Measurements from ENCODE around the gene LRRC75A.
"Not testable (repeated sequence)": the region's sequence is repeated elsewhere in the genome, so short reads cannot be mapped to it uniquely, and the experiment has no call there.

Gene LRRC75A, protein sequence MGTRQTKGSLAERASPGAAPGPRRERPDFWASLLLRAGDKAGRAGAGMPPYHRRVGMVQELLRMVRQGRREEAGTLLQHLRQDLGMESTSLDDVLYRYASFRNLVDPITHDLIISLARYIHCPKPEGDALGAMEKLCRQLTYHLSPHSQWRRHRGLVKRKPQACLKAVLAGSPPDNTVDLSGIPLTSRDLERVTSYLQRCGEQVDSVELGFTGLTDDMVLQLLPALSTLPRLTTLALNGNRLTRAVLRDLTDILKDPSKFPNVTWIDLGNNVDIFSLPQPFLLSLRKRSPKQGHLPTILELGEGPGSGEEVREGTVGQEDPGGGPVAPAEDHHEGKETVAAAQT

DNA sequence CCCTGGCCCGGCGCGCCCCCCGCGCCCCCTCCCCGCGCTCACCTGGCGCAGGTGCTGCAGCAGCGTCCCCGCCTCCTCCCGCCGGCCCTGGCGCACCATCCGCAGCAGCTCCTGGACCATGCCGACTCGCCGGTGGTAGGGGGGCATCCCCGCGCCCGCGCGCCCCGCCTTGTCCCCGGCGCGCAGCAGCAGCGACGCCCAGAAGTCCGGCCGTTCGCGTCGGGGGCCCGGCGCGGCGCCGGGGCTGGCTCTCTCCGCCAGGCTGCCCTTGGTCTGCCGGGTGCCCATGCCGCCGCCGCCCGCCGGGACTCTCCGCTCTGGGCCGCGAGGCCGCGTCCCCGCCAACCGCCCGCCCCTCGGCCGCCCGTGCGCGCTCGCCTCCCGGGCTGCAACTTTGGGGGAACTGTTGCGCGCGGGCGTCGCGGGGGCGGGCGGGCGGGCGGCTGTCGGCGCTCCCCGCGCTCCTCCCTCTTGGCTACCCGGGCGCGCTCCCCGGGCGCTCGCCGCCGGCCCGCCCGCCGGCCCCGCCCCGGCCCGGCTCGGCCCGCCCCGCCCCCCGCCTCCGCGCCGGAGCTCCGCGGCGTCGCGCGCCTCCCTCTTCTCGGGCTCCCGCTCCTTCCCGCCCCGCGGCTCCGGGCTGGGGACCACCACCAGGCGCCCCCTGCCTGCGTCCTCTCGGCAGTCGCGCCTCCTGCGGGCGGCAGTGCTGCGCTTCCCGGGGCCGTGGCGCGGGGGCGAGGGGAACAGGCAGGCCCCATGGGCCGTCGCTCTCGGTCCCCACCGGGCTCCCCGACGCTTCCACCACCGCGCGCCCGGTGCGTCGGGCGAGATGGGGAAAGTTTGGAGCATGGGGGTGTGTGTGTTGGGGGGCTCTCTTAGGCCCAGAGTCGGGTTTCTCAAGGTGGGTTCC, at the start of gene LRRC75A:
LRRC75A (minus strand) TSS at position 491 of the 910 bp plus-strand sequence; CDS start at position 288, 203 bp downstream.
- TF ChIP-seq CTCF (IDR thresholded peaks at IDR 0.05), result no peak
- no peaks in the 10 kb centered on the region for H3K9me3 ChIP-seq
- H3K4me1 ChIP-seq, result peaks cover 0 to 15% (median 10%) of the 10 kb centered on the region in 4 donors
- peak in 1 of 2 donors; percentile 68 for DNase-seq
- H3K36me3 ChIP-seq, result no peaks in the 10 kb centered on the region
- H3K27ac ChIP-seq, result peak within 1 kb of the TSS; percentile 45 to 59
- H3K27me3 ChIP-seq, result no peaks in the 10 kb centered on the region
- peak within 1 kb of the TSS; percentile 59 to 70 for H3K4me3 ChIP-seq
- intact Hi-C loops (cut with DNase I; ENCODE audit: low total_unique reads), result no loop called here

DNA sequence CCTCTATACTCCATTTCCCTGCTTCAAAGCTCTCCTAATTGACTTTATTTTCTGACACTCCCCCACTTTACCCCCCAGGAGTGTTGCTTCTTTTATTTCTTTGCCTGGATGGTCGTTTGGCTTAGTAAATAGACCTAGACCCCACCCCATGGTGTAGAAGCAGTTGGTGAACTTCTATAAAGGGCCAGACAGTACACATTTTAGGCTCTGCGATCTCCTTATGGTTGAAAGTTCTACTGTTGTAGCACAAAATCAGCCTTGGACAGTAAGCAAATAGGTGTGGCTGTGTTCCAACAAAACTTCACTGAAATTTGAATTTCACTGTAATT, 45.1 kb upstream of the LRRC75A start:
- Histone ChIP-seq H3K36me3 (no peaks in the 10 kb centered on the region), H3K27ac (peak overlapping the region; percentile 9 to 97), H3K27me3 (no peaks in the 10 kb centered on the region), H3K4me1 (peaks cover 0 to 7% (median 3%) of the 10 kb centered on the region in 4 donors), H3K9me3 (no peaks in the 10 kb centered on the region), H3K4me3 (no peak overlapping the region)
- no peak for DNase-seq
- intact Hi-C loops (cut with DNase I; ENCODE audit: low total_unique reads), result no loop called here
- no peak for TF ChIP-seq CTCF (IDR thresholded peaks at IDR 0.05)

- H3K27me3 ChIP-seq, result peaks cover 0 to 9% of the 10 kb centered on the region in 2 donors
- H3K4me1 ChIP-seq, result peaks cover 0 to 7% (median 3%) of the 10 kb centered on the region in 4 donors
- no peaks in the 10 kb centered on the region for H3K9me3 ChIP-seq
- H3K36me3 ChIP-seq, result no peaks in the 10 kb centered on the region
- DNase-seq, result no peak
- intact Hi-C loops (cut with DNase I; ENCODE audit: low total_unique reads), result no loop called here
- no peak for TF ChIP-seq CTCF (IDR thresholded peaks at IDR 0.05)
- no peak overlapping the region for H3K4me3 ChIP-seq
- no peak overlapping the region for H3K27ac ChIP-seq
Observed at GRCh38 chr17:16534236-16534635, 42.2 kb upstream of the LRRC75A start.

GRCh38 chr17:16529906-16530305, 37.9 kb upstream of the LRRC75A start:
- DNase-seq, result no peak
- H3K9me3 ChIP-seq, result no peaks in the 10 kb centered on the region
- intact Hi-C loops (cut with DNase I; ENCODE audit: low total_unique reads), result no loop called here
- H3K36me3 ChIP-seq, result no peaks in the 10 kb centered on the region
- no peak overlapping the region for H3K27ac ChIP-seq
- TF ChIP-seq CTCF (IDR thresholded peaks at IDR 0.05), result no peak
- H3K4me3 ChIP-seq, result no peak overlapping the region
- H3K4me1 ChIP-seq, result no peaks in the 10 kb centered on the region
- peaks cover 0 to 9% of the 10 kb centered on the region in 2 donors for H3K27me3 ChIP-seq

- intact Hi-C loops (cut with DNase I; ENCODE audit: low total_unique reads), result no loop called here
- Histone ChIP-seq H3K4me1 (peaks cover 0 to 6% (median 0%) of the 10 kb centered on the region in 4 donors), H3K27ac (no peak overlapping the region), H3K4me3 (no peak overlapping the region), H3K9me3 (no peaks in the 10 kb centered on the region), H3K27me3 (peaks cover 0 to 9% of the 10 kb centered on the region in 2 donors), H3K36me3 (no peaks in the 10 kb centered on the region)
- TF ChIP-seq CTCF (IDR thresholded peaks at IDR 0.05), result no peak
- no peak for DNase-seq
Observed at GRCh38 chr17:16527298-16527697, 35.3 kb upstream of the LRRC75A start.

DNA sequence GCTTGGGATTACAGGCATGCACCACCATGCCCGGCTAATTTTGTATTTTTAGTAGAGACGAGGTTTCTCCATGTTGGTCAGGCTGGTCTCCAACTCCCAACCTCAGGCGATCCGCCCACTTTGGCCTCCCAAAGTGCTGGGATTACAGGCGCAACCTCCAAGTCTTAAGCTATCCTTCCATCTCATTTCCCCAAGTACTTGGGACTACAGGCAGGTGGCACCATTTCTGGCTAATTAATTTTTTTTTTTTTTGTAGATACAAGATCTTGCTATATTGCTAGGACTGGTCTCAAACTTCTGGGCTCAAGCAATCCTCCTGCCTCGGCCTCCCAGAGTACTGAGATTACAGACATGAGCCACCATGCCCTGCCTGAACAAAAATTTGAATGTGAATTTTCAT, 33.6 kb upstream of the LRRC75A start:
- intact Hi-C loops (cut with DNase I; ENCODE audit: low total_unique reads), result not testable (repeated sequence)

More for the DNA sequence above, 33.6 kb upstream of the LRRC75A start:
- DNase-seq, H3K36me3 ChIP-seq, H3K9me3 ChIP-seq, H3K4me3 ChIP-seq, H3K27ac ChIP-seq, H3K27me3 ChIP-seq: not testable (repeated sequence)
- peaks cover 0 to 10% (median 2%) of the 10 kb centered on the region in 4 donors for H3K4me1 ChIP-seq

Measured in tibial artery (tissue), 4 donors.